ENCODE measurements around the gene MPHOSPH10. TPM values are rescaled to one million over a fixed set of nuclear protein-coding genes. Genes with fewer than 3 reads are reported as not detected.

The MPHOSPH10 gene
- total and polyA plus RNA-seq, 2 of the 13 experiments (the other 11 are each of a cell fraction or from before 2014, with no cell fraction given): 37.8 to 137 TPM

DNA sequence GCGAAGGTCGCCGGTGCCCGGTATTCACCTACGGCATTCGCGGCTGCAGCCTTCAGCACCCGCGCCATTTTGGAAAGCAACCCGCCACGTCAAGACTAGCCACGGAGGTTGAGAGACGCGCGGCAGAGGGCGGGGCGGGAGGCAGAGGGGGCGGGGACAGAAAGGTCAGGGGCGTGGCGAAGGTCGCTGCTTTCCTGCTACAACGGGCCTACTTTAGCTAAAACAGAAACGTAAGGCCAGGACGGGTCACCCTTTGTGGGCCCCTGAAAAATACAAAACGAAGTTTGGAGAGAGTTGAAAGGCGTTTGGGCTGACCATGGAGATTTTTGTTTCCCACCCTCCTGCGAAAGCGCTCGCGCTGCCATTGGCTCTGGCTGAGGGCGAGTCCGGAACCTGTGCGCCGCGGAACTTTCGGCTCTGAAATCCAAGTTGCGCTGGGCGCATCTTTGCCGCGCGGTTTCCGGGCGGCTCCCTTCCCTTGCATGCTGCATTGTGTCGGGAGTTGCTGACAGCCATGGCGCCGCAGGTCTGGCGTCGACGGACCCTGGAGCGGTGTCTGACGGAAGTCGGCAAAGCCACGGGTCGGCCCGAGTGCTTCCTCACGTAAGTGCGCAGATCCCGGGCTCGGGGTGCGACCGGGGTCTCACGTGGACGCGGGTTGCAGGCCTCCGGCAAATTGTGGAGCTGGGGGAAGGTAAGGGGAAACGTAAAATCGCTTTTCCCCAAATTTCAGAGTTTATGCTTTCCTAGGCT, at the start of gene MPHOSPH10, which contains the start of gene MCEE (continued):
- peak; percentile 98 for TF ChIP-seq POGK (CRISPR knock-in tag; conservative IDR thresholded peaks at IDR 0.05)
- TF ChIP-seq, protein P1, sequence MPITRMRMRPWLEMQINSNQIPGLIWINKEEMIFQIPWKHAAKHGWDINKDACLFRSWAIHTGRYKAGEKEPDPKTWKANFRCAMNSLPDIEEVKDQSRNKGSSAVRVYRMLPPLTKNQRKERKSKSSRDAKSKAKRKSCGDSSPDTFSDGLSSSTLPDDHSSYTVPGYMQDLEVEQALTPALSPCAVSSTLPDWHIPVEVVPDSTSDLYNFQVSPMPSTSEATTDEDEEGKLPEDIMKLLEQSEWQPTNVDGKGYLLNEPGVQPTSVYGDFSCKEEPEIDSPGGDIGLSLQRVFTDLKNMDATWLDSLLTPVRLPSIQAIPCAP (CRISPR knock-in tag; IDR thresholded peaks at IDR 0.05; ENCODE audit: low read depth): no peak; the same call in 1 of the 2 replicates
- TF ChIP-seq SCMH1 (CRISPR knock-in tag; IDR thresholded peaks at IDR 0.05; ENCODE audit: borderline replicate concordance): no peak
- TF ChIP-seq ZNF672 (CRISPR knock-in tag; IDR thresholded peaks at IDR 0.05): no peak
- peak; percentile 35; the same call in 1 of the 2 replicates for TF ChIP-seq ZFP1 (CRISPR knock-in tag; IDR thresholded peaks at IDR 0.05)
- TF ChIP-seq, protein P2, sequence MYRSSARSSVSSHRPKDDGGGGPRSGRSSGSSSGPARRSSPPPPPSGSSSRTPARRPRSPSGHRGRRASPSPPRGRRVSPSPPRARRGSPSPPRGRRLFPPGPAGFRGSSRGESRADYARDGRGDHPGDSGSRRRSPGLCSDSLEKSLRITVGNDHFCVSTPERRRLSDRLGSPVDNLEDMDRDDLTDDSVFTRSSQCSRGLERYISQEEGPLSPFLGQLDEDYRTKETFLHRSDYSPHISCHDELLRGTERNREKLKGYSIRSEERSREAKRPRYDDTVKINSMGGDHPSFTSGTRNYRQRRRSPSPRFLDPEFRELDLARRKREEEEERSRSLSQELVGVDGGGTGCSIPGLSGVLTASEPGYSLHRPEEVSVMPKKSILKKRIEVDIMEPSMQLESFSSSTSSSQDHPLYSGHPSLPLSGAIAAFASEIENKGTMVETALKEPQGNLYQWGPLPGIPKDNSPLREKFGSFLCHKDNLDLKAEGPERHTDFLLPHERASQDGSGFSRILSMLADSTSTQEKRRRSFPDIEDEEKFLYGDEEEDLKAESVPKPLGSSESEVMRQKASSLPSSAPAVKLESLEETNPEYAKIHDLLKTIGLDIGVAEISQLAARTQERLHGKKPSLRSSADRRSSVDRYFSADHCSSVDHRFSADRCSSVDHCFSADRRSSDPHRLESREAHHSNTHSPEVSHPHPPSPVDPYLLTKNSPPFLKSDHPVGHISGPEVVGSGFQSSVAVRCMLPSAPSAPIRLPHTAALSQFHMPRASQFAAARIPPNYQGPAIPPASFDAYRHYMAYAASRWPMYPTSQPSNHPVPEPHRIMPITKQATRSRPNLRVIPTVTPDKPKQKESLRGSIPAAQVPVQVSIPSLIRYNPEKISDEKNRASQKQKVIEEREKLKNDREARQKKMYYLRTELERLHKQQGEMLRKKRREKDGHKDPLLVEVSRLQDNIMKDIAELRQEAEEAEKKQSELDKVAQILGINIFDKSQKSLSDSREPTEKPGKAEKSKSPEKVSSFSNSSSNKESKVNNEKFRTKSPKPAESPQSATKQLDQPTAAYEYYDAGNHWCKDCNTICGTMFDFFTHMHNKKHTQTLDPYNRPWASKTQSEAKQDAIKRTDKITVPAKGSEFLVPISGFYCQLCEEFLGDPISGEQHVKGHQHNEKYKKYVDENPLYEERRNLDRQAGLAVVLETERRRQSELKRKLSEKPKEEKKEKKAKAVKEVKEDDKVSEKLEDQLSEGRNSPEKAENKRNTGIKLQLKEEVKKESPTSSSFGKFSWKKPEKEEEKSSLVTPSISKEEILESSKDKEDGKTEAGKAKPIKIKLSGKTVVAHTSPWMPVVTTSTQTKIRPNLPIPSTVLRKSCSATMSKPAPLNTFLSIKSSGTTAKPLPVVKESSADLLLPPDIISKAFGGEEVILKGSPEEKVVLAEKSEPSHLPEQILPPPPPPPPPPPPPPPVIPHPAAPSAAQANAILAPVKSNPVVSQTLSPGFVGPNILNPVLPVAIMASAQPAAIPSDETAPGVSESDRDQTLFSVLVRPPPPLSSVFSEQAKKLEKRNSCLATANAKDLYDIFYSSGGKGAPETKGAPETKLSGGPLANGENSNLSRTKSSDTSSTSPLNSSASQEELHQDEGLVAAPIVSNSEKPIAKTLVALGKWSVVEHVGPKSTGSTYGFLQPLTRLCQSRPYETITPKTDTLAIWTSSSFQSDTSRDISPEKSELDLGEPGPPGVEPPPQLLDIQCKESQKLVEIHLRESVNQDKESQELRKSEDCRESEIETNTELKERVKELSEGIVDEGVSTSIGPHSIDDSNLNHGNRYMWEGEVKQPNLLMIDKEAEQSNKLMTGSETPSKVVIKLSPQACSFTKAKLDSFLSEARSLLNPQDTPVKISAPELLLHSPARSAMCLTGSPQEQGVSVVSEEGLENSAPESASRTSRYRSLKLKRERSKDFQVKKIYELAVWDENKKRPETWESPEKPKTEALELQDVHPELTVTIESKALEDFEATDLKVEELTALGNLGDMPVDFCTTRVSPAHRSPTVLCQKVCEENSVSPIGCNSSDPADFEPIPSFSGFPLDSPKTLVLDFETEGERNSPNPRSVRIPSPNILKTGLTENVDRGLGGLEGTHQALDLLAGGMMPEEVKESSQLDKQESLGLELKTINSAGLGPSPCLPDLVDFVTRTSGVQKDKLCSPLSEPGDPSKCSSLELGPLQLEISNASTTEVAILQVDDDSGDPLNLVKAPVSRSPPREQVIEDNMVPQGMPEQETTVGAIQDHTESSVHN (CRISPR knock-in tag; IDR thresholded peaks at IDR 0.05): no peak; the same call in 1 of the 2 replicates
- 0 out of 2 replicates have a peak, but pooled peaks have one; percentile 59 for TF ChIP-seq U2AF2 (IDR thresholded peaks at IDR 0.05; ENCODE audit: low read depth, low read length)
- TF ChIP-seq JUN (CRISPR knock-in tag; IDR thresholded peaks at IDR 0.05): no peak
- peak; percentile 36; the same call in 1 of the 2 replicates for TF ChIP-seq ZNF333 (CRISPR knock-in tag; IDR thresholded peaks at IDR 0.05; ENCODE audit: borderline replicate concordance)
- TF ChIP-seq, protein P3, sequence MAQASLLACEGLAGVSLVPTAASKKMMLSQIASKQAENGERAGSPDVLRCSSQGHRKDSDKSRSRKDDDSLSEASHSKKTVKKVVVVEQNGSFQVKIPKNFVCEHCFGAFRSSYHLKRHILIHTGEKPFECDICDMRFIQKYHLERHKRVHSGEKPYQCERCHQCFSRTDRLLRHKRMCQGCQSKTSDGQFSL (CRISPR knock-in tag; IDR thresholded peaks at IDR 0.05): peak; percentile 64
- TF ChIP-seq, protein P4, sequence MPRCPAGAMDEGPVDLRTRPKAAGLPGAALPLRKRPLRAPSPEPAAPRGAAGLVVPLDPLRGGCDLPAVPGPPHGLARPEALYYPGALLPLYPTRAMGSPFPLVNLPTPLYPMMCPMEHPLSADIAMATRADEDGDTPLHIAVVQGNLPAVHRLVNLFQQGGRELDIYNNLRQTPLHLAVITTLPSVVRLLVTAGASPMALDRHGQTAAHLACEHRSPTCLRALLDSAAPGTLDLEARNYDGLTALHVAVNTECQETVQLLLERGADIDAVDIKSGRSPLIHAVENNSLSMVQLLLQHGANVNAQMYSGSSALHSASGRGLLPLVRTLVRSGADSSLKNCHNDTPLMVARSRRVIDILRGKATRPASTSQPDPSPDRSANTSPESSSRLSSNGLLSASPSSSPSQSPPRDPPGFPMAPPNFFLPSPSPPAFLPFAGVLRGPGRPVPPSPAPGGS (CRISPR knock-in tag; IDR thresholded peaks at IDR 0.05): peak; percentile 95
- TF ChIP-seq CHD2 (IDR thresholded peaks at IDR 0.05; ENCODE audit: low read depth, low read length): no peak
- TF ChIP-seq, protein P5, sequence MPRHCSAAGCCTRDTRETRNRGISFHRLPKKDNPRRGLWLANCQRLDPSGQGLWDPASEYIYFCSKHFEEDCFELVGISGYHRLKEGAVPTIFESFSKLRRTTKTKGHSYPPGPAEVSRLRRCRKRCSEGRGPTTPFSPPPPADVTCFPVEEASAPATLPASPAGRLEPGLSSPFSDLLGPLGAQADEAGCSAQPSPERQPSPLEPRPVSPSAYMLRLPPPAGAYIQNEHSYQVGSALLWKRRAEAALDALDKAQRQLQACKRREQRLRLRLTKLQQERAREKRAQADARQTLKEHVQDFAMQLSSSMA (CRISPR knock-in tag; IDR thresholded peaks at IDR 0.05): peak; percentile 93
- TF ChIP-seq ZNF253 (CRISPR knock-in tag; IDR thresholded peaks at IDR 0.05; ENCODE audit: borderline replicate concordance): peak; percentile 57; the same call in 1 of the 2 replicates
- 0 out of 2 replicates have a peak, but pooled peaks have one; percentile 49 for TF ChIP-seq ZNF615 (CRISPR knock-in tag; IDR thresholded peaks at IDR 0.05; ENCODE audit: borderline replicate concordance)
